Esophagus muscularis mucosa (tissue), 4 donors: Measurements from ENCODE around the gene NME3.

Experiments used
- EP300 ChIP-seq: sonication (generic); formaldehyde crosslinking; IDR thresholded peaks from one replicate; pipeline ENCODE4 v1.6.1; 2017; ENCODE audit warnings: antibody characterized with exemption
- POLR2A ChIP-seq: fragments of 450-650 bp; IDR thresholded peaks from one replicate; pipeline ENCODE4 v1.6.1; 2017; ENCODE audit warnings: antibody characterized with exemption, moderate library complexity, mild to moderate bottlenecking, low read depth
- POLR2AphosphoS5 ChIP-seq, 2 donors: sonication (generic); formaldehyde crosslinking; IDR thresholded peaks; one replicate each; pipeline ENCODE4 v1.6.1; 2017; ENCODE audit warnings: antibody characterized with exemption in 2 of 2
- TF ChIP-seq, protein P1 (sequence below), 3 experiments: fragments of 200-600 bp in 2 of 3; fragments of 450-650 bp in 1 of 3; sonication (generic) in 2 of 3; IDR thresholded peaks; one replicate each; pipeline ENCODE4 v1.5.1; 2017 to 2019; ENCODE audit warnings: antibody characterized with exemption in 3 of 3, mild to moderate bottlenecking in 2 of 3, moderate library complexity in 1 of 3

DNA sequence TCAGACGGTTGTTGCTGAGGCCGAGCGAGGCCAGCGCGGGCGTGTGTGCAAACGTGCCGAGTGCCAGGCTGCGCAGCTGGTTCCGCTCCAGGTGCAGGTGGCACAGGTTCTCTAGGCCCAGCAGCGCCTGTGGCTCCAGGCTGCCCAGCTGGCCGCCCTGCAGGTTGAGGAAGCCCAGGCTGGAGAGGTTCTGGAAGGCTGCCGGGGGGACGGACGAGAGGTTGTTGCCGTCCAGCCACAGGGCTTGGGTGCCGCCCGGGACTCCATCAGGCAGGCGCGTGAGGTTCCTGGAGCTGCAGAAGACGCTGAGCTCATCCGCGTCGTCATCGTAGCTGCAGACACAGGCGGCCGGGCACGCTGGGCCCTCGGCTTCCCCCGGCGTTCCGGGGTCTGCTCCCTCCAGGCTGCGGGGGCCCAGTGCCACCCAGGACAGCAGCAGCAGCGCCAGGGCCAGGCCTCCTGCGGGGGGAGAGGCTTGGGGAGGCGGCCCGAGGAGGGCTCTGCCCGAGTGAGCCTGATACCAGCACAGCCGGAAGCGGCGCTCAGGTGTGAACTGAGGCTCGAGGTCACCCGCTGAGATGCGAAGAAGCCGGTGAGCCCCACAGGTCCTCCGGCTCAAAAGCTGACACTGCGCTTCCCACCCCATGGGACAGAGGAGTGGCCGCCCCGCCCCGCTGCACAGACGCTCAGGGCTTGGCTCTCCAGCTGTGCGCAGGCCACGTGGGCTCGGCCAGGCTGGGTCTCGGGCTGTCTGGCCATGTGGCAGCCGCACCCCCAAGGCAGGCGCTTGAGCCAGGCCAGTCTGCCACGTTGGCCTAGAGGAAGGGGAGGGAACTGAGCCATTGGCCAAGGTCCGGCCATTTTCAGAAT is 20.8 kb upstream of the NME3 start:
- TF ChIP-seq, protein P1, sequence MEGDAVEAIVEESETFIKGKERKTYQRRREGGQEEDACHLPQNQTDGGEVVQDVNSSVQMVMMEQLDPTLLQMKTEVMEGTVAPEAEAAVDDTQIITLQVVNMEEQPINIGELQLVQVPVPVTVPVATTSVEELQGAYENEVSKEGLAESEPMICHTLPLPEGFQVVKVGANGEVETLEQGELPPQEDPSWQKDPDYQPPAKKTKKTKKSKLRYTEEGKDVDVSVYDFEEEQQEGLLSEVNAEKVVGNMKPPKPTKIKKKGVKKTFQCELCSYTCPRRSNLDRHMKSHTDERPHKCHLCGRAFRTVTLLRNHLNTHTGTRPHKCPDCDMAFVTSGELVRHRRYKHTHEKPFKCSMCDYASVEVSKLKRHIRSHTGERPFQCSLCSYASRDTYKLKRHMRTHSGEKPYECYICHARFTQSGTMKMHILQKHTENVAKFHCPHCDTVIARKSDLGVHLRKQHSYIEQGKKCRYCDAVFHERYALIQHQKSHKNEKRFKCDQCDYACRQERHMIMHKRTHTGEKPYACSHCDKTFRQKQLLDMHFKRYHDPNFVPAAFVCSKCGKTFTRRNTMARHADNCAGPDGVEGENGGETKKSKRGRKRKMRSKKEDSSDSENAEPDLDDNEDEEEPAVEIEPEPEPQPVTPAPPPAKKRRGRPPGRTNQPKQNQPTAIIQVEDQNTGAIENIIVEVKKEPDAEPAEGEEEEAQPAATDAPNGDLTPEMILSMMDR (IDR thresholded peaks at IDR 0.05) = no peak
- TF ChIP-seq POLR2AphosphoS5 (IDR thresholded peaks at IDR 0.05) (no peak), POLR2A (no peak), EP300 (no peak)
